ENCODE data around the gene TWF2.

- TF ChIP-seq, protein P1, sequence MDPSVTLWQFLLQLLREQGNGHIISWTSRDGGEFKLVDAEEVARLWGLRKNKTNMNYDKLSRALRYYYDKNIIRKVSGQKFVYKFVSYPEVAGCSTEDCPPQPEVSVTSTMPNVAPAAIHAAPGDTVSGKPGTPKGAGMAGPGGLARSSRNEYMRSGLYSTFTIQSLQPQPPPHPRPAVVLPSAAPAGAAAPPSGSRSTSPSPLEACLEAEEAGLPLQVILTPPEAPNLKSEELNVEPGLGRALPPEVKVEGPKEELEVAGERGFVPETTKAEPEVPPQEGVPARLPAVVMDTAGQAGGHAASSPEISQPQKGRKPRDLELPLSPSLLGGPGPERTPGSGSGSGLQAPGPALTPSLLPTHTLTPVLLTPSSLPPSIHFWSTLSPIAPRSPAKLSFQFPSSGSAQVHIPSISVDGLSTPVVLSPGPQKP (IDR thresholded peaks at IDR 0.05; ENCODE audit: borderline replicate concordance, low read depth, low read length), result no peak
- TF ChIP-seq CTCF (conservative IDR thresholded peaks at IDR 0.05; ENCODE audit: low read depth, low read length), result no peak
These were observed 28.9 kb downstream of the TWF2 start for GRCh38 chr3:52210037-52210436.
